WTC11 (cell line): Measurements from ENCODE around the gene CCDC158. TPM values are rescaled to one million over a fixed set of nuclear protein-coding genes. Genes with fewer than 3 reads are reported as not detected.

Experiments
- ATAC-seq: fragments of 200-7000 bp; cut with Tn5 transposase; 2 replicates; pipeline ENCODE4 v1.10.0; 2021; ENCODE audit warnings: mild to moderate bottlenecking, moderate library complexity
- CTCF ChIA-PET: fragments of 300-600 bp; sonication (Branson Sonifier 250); formaldehyde crosslinking; loops from one replicate; lab custom pipeline; 2021; ENCODE audit warnings: antibody characterized with exemption; lab: Charles Lee
- POLR2A ChIA-PET: fragments of 350-600 bp; sonication (Branson Sonifier 250); formaldehyde crosslinking; loops from one replicate; lab custom pipeline; 2021; ENCODE audit warnings: antibody characterized with exemption; lab: Charles Lee
- DNase-seq: peaks from one replicate; pipeline ENCODE4 v3.0.0; 2021; ENCODE audit warnings: low spot score
- H3K27ac Mint-ChIP-seq: 2 replicates; pipeline ENCODE4 v1.8.0; 2021; ENCODE audit warnings: mixed read lengths
- H3K27me3 Mint-ChIP-seq: 2 replicates; pipeline ENCODE4 v1.8.0; 2021; ENCODE audit warnings: low read depth, mild to moderate bottlenecking, moderate library complexity, mixed read lengths
- H3K36me3 Mint-ChIP-seq: 2 replicates; pipeline ENCODE4 v1.8.0; 2021; ENCODE audit warnings: mixed read lengths
- H3K4me1 Mint-ChIP-seq: 2 replicates; pipeline ENCODE4 v1.8.0; 2022; ENCODE audit warnings: mixed read lengths
- H3K4me3 Mint-ChIP-seq: 2 replicates; pipeline ENCODE4 v1.8.0; 2021; ENCODE audit warnings: mild to moderate bottlenecking, moderate library complexity, mixed read lengths
- H3K9me3 Mint-ChIP-seq: 2 replicates; pipeline ENCODE4 v1.8.0; 2021; ENCODE audit warnings: mixed read lengths
- SMAD4 ChIP-seq: sonication (generic); formaldehyde crosslinking; IDR thresholded peaks from 2 replicates; pipeline ENCODE4 v1.8.0; 2022; ENCODE audit warnings: mild to moderate bottlenecking, missing genetic modification reagents
- ZBTB21 ChIP-seq: sonication (generic); formaldehyde crosslinking; IDR thresholded peaks from 2 replicates; pipeline ENCODE4 v1.8.1; 2023; ENCODE audit warnings: mild to moderate bottlenecking, missing genetic modification reagents, borderline replicate concordance
- ZNF263 ChIP-seq: sonication (generic); formaldehyde crosslinking; IDR thresholded peaks from 2 replicates; pipeline ENCODE4 v1.8.1; 2022; ENCODE audit warnings: low read depth, mild to moderate bottlenecking, moderate library complexity, missing genetic modification reagents
- ZNF416 ChIP-seq: fragments of 250-450 bp; sonication (Bioruptor Pico); IDR thresholded peaks from 2 replicates; pipeline ENCODE4 v1.9.0; 2021; ENCODE audit warnings: mild to moderate bottlenecking, inconsistent platforms
- ZNF423 ChIP-seq: fragments of 250-450 bp; sonication (Bioruptor Pico); IDR thresholded peaks from 2 replicates; pipeline ENCODE4 v2.1.2; 2022; ENCODE audit warnings: mild to moderate bottlenecking, moderate library complexity
- total RNA-seq: library from RNA; stranded (reverse); gene quantifications from 3 replicates; pipeline ENCODE4 v1.2.3, GENCODE V29; 2021
- TF ChIP-seq, protein P1 (sequence below): sonication (generic); formaldehyde crosslinking; IDR thresholded peaks from 2 replicates; pipeline ENCODE4 v1.8.0; 2023; ENCODE audit warnings: missing genetic modification reagents, mild to moderate bottlenecking, borderline replicate concordance
- TF ChIP-seq, protein P2 (sequence below): sonication (generic); formaldehyde crosslinking; IDR thresholded peaks from 2 replicates; pipeline ENCODE4 v1.8.0; 2022; ENCODE audit warnings: mild to moderate bottlenecking, missing genetic modification reagents
- TF ChIP-seq, protein P3 (sequence below): sonication (generic); formaldehyde crosslinking; IDR thresholded peaks from 2 replicates; pipeline ENCODE4 v1.8.1; 2022; ENCODE audit warnings: missing genetic modification reagents, borderline replicate concordance
- TF ChIP-seq, protein P4 (sequence below): sonication (generic); formaldehyde crosslinking; IDR thresholded peaks from 2 replicates; pipeline ENCODE4 v1.8.0; 2022; ENCODE audit warnings: mild to moderate bottlenecking, missing genetic modification reagents

The CCDC158 gene
- total RNA-seq, 1 experiment from 2014 or later, result 0.15 TPM

DNA sequence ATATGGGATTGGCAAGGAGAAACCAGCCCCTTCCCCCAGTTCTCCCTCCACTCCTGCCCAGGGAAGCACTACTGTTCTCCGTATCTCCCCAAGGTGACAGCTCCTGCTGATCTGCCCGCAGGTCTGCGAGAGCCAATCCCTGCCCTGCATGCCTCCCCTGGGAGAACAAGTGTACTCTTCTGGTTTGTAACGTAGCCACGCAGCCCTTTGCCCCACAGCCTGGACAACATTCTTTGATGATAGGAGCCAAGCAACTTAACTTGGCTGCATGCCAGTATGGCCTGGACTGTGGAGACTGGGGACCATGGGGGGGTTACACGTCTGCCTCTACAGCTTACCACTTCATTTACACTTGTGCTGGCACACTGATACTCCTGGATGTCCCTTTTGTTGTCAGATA, 112.4 kb downstream of the CCDC158 start:
- peak overlapping the region; percentile 38; the same call in 1 of the 2 replicates for H3K4me3 Mint-ChIP-seq
- ATAC-seq (no peak), DNase-seq (no peak)
- peaks cover 7% of the 10 kb centered on the region; the same call in 1 of the 2 replicates for H3K36me3 Mint-ChIP-seq
- peaks cover 12% of the 10 kb centered on the region for H3K4me1 Mint-ChIP-seq
- H3K27me3 Mint-ChIP-seq, result peaks cover 33% of the 10 kb centered on the region
- no peak overlapping the region for H3K27ac Mint-ChIP-seq
- ChIA-PET CTCF (interaction anchor here (0.6 to 1.2 kb wide), 3 partner anchors 109 to 475 kb away, joined by 3 to 4 read pairs (median 4); no protein-coding TSS in a partner anchor), POLR2A (no interaction called here)
- TF ChIP-seq ZNF416 (CRISPR knock-in tag), result no peak
- no peak for TF ChIP-seq ZBTB21
- TF ChIP-seq SMAD4, result no peak
- TF ChIP-seq, protein P1, sequence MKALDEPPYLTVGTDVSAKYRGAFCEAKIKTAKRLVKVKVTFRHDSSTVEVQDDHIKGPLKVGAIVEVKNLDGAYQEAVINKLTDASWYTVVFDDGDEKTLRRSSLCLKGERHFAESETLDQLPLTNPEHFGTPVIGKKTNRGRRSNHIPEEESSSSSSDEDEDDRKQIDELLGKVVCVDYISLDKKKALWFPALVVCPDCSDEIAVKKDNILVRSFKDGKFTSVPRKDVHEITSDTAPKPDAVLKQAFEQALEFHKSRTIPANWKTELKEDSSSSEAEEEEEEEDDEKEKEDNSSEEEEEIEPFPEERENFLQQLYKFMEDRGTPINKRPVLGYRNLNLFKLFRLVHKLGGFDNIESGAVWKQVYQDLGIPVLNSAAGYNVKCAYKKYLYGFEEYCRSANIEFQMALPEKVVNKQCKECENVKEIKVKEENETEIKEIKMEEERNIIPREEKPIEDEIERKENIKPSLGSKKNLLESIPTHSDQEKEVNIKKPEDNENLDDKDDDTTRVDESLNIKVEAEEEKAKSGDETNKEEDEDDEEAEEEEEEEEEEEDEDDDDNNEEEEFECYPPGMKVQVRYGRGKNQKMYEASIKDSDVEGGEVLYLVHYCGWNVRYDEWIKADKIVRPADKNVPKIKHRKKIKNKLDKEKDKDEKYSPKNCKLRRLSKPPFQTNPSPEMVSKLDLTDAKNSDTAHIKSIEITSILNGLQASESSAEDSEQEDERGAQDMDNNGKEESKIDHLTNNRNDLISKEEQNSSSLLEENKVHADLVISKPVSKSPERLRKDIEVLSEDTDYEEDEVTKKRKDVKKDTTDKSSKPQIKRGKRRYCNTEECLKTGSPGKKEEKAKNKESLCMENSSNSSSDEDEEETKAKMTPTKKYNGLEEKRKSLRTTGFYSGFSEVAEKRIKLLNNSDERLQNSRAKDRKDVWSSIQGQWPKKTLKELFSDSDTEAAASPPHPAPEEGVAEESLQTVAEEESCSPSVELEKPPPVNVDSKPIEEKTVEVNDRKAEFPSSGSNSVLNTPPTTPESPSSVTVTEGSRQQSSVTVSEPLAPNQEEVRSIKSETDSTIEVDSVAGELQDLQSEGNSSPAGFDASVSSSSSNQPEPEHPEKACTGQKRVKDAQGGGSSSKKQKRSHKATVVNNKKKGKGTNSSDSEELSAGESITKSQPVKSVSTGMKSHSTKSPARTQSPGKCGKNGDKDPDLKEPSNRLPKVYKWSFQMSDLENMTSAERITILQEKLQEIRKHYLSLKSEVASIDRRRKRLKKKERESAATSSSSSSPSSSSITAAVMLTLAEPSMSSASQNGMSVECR (CRISPR knock-in tag), result no peak
- TF ChIP-seq, all 79 proteins: peak for 0
- H3K9me3 Mint-ChIP-seq, result no peaks in the 10 kb centered on the region

DNA sequence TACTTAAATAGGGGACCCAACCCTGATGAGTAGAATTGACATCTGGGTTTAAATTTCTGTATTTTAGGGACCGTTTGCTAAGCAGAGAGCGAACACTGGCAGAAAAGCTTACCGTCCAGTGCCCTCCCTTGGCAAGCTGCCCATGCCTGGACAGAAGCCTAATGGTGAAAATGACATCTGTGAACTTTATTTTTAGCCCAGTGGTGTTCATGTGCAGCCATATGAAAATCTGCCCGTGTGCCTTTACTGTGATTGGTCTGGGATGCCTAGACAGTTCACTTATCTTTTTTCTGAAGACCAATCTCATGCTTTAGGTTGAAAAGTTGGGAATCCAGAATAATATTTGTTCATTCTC, 113.3 kb downstream of the CCDC158 start:
- ATAC-seq (no peak), DNase-seq (no peak)
- no peaks in the 10 kb centered on the region for H3K9me3 Mint-ChIP-seq
- H3K36me3 Mint-ChIP-seq, result peaks cover 7% of the 10 kb centered on the region; the same call in 1 of the 2 replicates
- TF ChIP-seq ZNF423 (CRISPR knock-in tag) (no peak), ZNF263 (no peak)
- TF ChIP-seq, protein P2, sequence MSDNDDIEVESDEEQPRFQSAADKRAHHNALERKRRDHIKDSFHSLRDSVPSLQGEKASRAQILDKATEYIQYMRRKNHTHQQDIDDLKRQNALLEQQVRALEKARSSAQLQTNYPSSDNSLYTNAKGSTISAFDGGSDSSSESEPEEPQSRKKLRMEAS (CRISPR knock-in tag), result 0 out of 2 replicates have a peak, but pooled peaks have one; percentile 5
- ChIA-PET POLR2A (no interaction called here), CTCF (interaction anchor here (0.6 to 3.0 kb wide), 10 partner anchors 29 to 582 kb away, joined by 3 to 46 read pairs (median 4); partner anchors contain the start of gene SHROOM3)
- H3K27me3 Mint-ChIP-seq, result peaks cover 33% of the 10 kb centered on the region
- H3K4me3 Mint-ChIP-seq, result peak overlapping the region; percentile 84
- peaks cover 12% of the 10 kb centered on the region for H3K4me1 Mint-ChIP-seq
- H3K27ac Mint-ChIP-seq, result no peak overlapping the region

DNA sequence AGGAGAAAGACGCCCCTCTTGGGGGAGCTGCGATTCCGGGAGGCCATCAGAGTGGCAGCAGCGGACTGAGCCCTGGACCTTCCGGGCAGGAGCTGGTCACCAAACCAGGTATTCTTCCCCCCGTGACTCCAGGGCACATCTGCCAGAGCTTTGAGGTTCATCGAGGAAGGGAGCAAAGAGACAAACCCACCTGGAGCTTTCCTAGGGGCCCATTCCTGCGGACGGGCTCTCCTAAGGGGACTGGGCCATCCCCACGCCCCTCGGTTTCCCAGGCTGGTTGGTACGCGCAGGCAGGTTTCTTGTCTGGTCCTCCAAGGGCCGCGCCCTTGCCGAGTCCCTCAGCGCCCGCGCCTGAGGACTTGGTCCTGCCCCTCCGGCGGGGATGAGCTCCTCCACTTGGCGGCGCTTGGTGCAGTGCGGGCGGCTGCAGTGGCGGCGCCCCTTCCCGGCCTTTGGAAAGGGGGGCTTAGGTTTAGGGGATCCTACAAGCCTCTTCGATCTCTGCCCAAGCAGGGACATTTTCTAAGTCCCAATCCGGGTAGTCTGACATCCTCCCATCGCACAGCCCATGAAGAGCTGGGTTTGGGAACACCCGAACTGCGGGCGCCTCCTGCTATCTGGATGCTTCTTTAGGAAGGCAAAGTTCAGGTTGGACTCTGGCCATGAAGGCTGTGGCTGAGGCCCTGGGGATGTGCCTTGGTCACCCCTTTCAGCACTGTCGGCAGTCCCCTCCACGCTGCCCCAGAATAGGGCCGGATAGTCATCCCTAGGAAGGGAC, 113.9 kb downstream of the CCDC158 start:
- Mint-ChIP-seq H3K9me3 (no peaks in the 10 kb centered on the region), H3K27me3 (peaks cover 33% of the 10 kb centered on the region), H3K4me3 (peak overlapping the region; percentile 84), H3K36me3 (peaks cover 7% of the 10 kb centered on the region; the same call in 1 of the 2 replicates), H3K4me1 (peaks cover 12% of the 10 kb centered on the region), H3K27ac (no peak overlapping the region)
- DNase-seq, result peak; percentile 76
- TF ChIP-seq, protein P3, sequence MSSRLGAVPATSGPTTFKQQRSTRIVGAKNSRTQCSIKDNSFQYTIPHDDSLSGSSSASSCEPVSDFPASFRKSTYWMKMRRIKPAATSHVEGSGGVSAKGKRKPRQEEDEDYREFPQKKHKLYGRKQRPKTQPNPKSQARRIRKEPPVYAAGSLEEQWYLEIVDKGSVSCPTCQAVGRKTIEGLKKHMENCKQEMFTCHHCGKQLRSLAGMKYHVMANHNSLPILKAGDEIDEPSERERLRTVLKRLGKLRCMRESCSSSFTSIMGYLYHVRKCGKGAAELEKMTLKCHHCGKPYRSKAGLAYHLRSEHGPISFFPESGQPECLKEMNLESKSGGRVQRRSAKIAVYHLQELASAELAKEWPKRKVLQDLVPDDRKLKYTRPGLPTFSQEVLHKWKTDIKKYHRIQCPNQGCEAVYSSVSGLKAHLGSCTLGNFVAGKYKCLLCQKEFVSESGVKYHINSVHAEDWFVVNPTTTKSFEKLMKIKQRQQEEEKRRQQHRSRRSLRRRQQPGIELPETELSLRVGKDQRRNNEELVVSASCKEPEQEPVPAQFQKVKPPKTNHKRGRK (CRISPR knock-in tag), result no peak
- TF ChIP-seq, protein P4, sequence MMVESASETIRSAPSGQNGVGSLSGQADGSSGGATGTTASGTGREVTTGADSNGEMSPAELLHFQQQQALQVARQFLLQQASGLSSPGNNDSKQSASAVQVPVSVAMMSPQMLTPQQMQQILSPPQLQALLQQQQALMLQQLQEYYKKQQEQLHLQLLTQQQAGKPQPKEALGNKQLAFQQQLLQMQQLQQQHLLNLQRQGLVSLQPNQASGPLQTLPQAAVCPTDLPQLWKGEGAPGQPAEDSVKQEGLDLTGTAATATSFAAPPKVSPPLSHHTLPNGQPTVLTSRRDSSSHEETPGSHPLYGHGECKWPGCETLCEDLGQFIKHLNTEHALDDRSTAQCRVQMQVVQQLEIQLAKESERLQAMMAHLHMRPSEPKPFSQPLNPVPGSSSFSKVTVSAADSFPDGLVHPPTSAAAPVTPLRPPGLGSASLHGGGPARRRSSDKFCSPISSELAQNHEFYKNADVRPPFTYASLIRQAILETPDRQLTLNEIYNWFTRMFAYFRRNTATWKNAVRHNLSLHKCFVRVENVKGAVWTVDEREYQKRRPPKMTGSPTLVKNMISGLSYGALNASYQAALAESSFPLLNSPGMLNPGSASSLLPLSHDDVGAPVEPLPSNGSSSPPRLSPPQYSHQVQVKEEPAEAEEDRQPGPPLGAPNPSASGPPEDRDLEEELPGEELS (CRISPR knock-in tag), result peak; percentile 42; the same call in 1 of the 2 replicates
- POLR2A ChIA-PET, result interaction anchor here (0.6 to 1.3 kb wide), 2 partner anchors 27 to 72 kb away, joined by 3 read pairs; no protein-coding TSS in a partner anchor
- CTCF ChIA-PET, result interaction anchor here (0.6 to 3.0 kb wide), 12 partner anchors 28 to 411 kb away, joined by 3 to 46 read pairs (median 3); partner anchors contain the start of gene SHROOM3
- ATAC-seq, result peak; percentile 77
